ENCODE measurements around the gene CACNA2D3. TPM values are rescaled to one million over a fixed set of nuclear protein-coding genes. Genes with fewer than 3 reads are reported as not detected.
"Not testable (repeated sequence)": the region's sequence is repeated elsewhere in the genome, so short reads cannot be mapped to it uniquely, and the experiment has no call there.

The CACNA2D3 gene
- total RNA-seq, 1 experiment from 2014 or later: 7.6 TPM

DNA sequence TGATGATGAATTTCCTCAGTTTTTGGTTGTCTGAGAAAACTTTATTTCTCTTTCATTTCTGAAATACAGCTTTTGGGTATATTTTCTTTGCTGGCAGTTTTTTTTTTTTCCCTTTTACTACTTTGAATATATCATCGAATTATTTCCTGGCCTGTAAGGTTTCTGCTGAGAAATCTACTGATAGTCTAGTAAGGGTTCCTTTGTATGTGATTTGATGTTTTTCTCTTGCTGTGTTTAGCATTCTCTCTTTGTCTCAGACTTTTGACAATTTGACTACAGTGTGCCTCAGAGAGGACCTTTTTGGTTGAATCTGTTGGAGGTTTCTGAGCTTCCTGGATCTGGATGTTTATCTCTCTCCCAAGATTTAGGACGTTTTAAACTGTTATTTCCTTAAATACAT is 336.0 kb downstream of the CACNA2D3 start:
- no peak for DNase-seq (ENCODE audit: low spot score)

DNA sequence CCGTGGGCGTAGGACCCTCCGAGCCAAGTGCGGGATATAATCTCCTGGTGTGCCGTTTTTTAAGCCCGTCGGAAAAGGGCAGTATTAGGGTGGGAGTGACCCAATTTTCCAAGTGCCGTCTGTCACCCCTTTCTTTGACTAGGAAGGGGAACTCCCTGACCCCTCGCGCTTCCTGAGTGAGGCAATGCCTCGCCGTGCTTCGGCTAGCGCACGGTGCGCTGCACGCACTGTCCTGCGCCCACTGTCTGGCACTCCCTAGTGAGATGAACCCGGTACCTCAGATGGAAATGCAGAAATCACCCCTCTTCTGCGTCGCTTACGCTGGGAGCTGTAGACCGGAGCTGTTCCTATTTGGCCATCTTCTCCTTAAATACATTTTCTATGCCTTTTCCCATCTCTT is 342.2 kb downstream of the CACNA2D3 start:
- not testable (repeated sequence) for DNase-seq (ENCODE audit: low spot score)

DNA sequence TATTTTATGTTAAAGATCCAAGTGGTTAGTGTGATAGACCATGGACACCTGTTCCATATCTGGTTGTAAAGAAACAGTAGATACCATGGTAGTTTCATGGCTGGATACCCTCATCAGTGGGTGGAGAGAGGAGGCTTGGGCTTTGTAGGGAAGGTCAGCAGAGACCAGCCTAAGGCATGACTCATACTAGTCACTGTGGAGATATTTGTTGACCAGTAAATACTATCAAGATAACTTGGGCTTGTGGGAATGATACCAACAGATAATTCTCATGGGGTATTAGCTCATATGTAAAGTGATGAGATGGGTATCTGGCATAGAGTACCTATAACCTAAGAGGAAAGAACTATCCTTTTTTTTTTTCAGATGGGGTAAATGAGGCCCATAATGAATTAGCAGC is 354.5 kb downstream of the CACNA2D3 start:
- peak; percentile 13 for DNase-seq (ENCODE audit: low spot score)

DNA sequence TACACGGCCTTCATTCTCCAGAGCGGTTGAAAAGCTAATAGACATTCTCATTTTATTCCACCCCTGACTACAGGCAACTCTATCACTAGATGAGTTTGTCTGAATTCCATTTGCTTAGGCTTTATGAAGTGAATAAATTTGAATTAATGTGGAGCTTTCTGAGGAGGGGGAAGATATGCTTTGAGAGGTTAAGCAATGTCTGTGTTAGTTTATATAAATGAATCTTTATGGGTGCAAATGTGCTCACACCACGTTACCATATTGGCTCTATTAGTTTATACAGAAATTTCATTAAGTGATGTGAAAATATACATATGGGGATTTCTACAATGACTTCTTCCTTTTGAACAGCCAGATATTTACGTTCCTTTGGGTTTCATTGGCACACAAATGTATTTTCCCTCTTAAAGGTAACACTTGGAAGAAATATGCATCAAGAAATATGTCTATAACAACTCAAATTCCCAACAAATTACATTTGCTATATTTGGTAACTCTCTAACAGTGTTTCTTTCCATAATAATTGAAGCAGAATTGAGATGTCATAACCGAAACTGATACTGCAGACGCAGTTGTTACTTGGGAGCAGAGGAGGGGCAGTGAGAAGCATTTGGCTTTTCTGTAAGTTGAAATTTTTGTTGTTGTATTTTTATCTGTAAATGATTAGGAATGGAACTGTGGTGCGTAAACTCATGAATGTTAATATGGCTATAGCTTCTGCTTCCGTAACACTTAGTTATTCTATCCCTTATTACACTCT is 359.4 kb downstream of the CACNA2D3 start:
- DNase-seq (ENCODE audit: low spot score): no peak

DNA sequence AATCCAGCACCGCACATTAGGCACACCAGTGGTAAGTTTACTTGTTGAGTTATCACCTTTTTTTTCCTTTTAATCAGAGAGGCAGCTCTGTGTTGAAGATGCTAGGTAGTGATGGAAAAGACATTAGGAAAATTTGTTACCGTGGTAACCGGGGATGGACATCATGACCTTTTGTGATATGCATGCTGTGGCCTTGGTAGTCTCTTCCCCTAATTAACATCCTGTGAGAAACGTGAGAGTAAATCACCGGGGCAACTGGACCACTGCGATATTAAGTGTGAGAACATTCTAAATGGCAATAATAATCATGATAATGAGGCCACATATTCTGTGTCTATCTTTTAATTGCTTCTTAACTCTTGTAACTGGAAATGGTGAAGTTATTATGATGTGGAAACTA is 362.0 kb downstream of the CACNA2D3 start:
- DNase-seq (ENCODE audit: low spot score): no peak

DNA sequence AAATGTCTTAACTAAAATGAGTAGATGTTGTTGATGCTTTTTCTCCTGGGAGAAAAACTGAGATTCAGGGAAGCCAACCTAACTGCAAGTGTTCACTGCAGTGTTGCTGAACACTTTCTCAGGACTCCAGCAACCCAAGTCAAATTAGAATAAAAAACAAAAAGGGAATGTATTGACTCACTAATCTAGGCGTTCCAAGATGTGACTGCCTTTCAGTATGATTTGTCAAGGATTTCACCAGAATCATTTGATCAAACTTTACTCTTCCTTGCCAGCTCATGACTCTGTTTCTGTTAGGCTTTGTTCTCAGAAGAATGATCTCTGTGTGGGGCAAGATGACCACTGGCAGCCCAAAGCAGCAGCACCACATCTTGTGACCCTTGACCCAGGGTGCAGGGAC is 364.0 kb downstream of the CACNA2D3 start:
- no peak for DNase-seq (ENCODE audit: low spot score)

DNA sequence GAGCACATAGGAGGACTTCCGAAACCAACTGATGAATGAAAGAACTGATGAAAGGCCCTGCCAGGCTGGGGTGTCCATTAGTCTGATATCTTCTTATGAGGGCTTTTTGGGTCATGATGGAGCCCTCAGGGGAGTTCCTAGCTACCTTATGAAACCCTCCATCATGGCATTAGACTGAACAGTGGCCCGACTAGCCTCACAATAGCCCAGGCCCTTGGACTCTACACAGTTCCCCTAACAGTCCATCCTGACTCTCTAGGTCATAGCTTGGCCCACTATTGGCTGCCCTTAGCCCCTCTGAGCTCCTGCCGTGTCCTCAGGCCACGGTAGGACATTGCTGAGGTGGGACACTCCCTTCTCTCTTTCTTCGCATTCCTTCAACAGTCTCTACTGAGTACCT is 365.9 kb downstream of the CACNA2D3 start:
- no peak for DNase-seq (ENCODE audit: low spot score)

DNA sequence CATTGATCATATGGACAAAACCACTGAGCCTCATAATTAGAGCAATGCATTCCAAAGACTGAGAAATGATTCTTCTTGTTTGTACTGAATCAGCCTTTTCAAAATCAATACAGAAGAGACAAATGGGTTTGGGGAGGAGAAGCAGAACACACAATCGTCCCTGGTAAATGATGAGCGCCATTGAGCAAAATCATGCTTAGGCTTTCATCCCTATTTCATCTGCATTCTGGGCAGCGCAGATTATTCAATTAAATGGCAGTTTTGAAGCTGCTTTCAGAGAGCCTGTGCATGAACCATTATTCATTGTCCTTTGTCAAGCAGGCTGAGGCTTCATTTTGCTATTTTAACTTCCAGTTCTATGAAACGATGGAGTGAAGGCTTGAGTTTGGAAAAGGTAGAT is 371.9 kb downstream of the CACNA2D3 start:
- no peak for DNase-seq (ENCODE audit: low spot score)

DNA sequence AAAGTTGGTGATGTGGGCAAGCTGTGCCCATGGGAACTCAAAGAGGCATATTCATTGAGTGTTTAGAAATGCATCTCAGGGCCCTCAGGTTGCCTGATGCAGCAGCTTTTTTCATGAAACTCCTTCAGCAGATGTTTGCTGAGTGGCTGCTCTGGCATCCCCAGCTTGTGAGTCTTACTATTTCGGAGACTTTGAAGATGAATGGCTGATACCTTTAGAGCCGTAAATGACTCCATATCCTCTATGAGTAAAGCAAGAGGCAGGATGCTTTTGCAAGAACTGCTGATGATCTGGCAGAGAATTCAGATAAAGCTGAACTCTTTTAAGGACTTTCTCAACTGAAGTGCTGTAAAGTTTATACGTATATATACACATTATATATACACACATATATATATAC is 384.3 kb downstream of the CACNA2D3 start:
- no peak for DNase-seq (ENCODE audit: low spot score)

DNA sequence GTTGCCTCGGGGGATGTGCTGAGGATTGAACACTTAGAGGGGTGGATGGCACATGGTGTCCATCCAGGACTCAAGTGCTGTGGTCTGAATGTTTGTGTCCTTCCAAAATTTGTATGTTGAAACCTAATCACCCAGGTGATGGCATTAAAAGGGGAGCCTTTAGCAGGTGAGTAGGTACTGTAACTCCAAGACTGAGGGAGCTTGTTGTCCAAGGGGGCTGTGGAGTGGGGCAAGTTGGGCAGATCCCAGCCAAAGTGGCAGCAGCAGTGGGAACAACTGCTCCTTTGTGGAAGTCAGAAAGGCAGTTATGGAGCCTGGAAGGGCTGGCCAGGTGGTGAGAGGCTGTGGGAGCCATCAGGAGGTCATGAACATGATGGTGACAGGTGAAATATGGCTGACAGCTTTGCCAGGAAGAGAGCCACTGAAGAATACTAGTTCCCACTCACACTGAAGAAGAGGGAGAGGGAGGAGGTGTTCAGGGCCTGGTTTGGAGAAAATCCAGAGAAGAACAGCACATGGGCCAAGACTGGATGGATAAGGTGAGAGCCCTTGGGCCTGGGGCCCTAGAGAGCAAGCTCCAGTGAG is 385.6 kb downstream of the CACNA2D3 start:
- DNase-seq (ENCODE audit: low spot score): no peak

DNA sequence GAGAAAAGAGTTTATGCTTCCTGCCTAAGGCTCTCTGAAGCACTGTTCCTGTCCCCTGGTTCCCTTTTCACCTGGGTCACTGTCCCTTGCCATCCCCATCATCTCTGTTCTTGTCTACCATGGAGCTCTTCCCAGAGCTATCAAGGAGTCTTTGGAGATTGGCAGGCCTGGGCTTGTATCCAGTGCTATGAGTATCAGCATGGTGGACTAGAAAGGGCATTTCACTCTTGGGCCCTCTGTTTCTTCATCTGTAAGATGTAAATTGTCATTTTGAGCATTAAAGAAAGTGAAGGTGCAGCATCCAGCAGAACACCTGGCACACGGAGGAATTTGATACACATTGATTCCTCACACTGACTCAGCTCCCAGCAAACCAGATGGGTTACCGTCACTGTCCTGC is 388.2 kb downstream of the CACNA2D3 start:
- no peak for DNase-seq (ENCODE audit: low spot score)

DNA sequence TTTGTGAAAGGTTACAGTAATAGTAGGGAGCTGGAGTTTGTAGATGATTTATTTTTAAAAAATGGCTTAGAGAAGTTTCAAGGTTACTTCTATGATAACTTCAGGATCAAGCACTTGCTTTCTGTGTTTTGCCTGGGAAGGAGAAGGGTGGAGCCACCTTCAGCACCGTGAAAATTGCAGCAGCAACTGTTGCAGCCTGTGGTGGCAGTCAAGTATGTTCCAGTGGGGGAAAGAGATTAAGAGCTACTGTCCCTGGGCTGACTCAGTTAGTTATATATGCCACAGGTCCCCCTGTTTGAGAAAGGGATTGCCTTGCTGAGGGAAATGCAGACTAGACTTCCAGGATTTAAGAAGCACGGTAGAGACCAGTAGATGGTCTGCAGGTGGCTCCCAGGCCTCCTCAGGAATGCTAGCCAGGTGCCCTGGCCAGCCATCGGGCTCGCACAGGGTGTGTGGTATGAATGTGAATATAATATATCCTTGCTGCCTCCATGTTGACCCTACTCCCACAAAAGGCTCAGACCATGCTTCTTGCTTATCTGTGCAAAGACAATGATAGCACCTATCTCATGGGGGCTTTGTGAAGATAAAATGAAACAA is 389.5 kb downstream of the CACNA2D3 start:
- no peak for DNase-seq (ENCODE audit: low spot score)

DNA sequence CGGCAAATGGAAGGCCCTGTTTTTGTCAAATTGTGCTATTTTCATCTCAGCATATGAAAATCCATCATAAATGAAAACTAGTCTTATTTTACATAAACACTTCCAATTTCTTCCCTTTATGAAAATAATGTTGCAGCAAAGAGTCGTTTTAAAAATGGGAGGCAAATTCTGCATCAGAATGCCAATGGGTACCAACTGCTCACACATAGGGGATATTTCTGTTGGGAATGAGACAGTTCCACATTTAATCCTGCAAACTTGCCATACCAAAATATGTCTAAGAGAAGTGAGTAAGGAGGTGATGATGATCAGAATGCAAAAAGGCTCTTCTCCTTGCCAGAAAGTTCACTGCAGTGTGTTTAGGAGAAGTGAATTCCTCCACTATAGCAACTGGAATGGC is 391.7 kb downstream of the CACNA2D3 start:
- DNase-seq (ENCODE audit: low spot score): no peak

DNA sequence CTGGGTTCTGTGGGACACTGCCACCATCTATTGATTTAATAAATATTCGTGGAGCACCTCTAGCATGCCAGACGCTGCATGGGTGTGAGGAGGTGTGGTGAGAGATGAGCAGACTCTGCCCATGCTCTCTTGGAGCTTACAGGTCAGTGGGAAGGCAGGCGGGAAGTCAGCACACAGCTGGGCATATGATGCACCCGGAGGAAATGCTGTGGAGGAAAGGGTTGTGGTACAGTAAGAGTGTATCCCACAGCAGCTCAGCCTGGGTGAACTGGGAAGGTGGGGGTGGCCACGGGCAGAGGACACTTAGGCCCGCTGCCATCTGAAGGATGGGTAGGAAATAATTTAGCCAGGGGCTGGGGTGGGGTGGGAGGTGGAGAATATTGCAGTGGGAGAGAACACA is 392.1 kb downstream of the CACNA2D3 start:
- no peak for DNase-seq (ENCODE audit: low spot score)

DNA sequence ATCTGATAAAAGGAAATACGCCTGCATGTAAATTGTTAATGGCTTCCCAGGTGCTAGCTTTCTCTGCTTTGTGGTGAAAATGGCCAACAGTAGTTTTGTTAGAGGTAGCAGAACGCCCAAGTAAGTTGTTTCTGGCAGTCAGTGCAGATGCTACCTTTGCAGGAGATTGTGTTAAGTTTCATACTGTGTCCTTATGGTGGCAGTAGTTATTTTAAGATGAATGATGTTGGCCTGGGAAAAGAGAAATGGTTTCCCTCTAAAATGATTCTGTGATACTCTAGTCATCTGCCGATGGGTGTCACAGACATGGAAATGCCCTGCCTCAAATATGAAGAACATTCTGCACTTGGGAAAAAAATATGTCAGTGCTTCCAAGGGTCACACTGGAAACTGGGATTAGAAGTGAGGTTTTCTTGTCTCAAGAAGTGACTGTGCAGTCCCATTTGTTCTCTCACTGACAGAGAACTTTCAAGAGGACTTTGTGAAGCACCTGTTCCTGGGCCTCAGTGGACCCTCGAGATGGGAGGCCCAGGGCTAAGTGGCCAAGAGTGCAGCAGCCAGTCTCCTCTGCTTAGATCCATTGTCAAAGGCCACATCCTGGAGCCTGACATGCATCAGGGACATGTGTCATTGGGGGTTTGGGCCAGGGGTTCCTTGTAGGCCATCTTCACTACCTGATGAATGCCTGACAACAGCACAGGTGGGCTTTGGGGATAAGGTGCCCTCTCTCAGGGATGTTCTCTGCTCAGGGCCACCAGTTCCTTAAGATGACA is 393.3 kb downstream of the CACNA2D3 start:
- no peak for DNase-seq (ENCODE audit: low spot score)

DNA sequence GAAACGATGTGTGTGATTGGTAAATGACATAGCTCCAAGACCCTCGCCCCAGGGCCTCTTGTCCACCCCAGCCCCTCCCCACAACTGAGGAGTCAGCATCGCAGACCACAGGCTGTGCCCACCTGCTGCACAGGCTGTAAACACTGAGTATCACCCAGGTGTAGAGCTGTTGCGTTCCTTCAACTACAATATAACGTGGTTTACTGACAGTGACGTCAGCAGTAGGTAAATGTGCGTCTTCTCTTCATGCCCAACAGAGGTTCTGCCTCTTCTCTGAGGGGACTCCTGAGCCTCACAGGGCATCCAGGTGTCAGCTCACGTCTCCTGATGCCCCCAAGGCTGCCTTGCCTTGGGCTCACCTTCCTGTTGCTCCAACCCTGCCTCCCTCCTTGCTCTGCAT is 395.1 kb downstream of the CACNA2D3 start:
- no peak for DNase-seq (ENCODE audit: low spot score)

DNA sequence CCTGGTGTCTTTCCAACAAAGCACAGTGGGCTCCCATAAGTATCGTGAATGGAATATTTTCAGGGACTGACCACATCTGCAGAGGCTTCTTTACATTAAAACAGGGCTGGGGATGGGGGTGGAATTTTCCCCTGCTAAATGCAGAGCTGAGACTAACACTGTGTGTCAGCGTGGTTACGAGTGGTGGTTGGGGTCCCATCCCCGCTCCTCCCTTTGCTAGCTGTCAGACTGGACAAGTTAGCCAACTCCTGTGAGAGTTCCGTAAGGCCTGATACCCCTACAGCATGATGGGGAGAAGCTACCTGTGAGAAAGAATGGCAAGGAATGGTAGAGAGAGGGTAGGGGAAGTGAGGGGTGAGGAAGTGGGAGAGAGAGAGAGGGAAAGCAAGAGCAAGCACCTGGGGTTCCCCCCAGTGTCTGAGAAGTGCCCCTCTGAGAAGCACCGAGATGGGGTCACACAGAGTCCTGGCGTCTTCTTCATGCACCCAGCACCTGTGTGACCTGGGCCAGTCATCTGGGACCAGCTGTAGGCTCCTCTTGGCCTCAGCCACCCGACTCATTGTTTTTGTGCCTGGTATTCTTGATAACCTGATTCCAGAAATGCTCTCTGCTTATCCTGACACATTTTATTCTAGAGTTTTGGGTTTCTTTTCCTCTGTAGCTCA is 395.8 kb downstream of the CACNA2D3 start:
- no peak for DNase-seq (ENCODE audit: low spot score)

DNA sequence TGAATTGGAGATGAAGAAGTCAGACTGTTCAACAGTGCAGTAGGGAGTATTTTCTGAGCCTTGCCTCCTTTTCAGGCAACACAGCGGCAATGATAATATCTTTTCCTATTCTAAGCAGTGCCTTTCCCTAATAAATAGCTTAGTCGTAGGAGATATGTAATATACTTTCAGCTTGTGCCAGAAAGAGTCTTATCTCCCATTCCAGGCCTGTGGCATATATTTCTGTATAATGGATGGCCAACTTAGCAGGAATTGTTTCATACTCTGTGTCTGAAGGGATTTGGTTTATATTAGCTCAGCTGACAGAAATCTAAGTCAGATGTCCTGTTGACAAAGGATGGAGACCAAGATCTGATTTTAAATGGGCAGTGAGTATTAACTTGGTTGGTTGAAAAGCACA is 397.1 kb downstream of the CACNA2D3 start:
- no peak for DNase-seq (ENCODE audit: low spot score)

DNA sequence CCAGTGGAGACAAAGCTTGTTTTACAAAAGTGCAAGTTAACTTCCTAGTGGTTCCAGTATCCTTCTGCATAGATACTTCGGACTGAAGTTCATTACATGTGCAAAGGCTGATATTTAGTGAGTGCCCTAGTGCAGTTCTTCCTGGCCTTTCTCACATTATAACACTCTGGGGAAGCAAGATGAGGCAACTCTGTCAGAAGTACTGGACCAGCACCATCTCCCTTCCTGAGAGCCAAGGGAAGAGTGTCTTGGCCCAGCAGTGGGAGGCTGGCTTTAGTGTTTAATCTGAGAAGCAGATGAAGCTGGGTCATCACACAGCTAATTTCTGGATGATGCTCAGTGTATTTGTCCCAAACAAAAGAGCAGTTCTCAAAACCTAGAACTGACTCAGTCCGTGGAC is 397.7 kb downstream of the CACNA2D3 start:
- no peak for DNase-seq (ENCODE audit: low spot score)

DNA sequence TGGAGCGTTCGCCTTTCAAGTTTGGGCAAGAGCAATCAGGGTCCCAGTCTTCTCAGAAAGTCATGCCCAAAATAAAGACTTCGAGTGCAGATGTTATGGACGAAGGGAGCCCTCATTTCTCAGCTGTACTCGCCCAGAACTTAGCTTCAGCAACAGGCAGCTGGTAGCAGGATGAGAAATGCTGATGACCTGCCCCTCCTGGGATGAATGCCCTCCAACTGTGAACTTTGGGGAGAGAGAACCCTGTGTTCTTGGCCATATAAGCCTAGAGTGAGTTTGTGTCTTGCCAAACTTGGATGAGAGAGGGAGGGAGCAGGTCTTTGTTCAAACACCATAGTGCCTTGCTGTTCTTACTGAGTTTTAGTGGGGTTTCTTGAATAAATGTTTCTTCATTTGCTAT is 405.2 kb downstream of the CACNA2D3 start:
- no peak for DNase-seq (ENCODE audit: low spot score)

DNA sequence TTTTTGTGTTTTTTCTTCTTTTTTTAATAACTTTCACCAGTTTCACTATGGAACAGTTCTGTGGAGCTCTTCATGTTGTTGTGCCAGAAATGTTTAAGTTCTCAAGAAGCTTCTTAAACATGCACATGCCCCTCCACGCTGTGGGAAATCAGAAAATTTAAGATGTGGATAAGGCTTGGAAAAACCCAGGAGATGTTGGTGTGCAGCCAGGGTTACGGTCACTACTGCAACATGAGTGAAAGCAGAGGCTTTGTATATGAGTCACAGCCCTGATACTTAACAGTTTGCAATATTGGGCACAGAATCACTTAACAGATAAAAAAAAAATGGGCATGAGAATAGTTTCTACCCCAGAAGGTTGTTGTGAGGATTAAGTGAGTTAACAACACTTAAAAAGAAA is 405.6 kb downstream of the CACNA2D3 start:
- DNase-seq (ENCODE audit: low spot score): peak; percentile 59

DNA sequence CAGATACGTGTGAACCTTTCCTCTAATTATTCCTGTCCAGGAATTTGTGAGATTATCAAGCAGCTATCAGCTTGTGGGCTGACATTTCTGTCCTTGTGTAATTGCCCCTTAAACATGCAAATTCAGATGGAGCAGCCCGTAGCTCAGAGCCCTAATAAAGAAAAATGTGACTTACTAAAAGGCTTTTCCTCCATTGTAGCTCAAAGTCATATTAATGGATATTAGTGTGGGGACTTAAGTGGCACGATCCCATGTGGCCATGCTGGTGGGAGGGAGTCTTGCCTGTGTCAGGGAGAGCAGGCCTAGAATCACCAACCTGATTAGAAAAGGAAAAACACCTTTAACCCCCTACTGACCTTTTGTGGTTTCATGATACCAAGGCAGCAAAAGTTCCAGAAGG is 406.3 kb downstream of the CACNA2D3 start:
- DNase-seq (ENCODE audit: low spot score): no peak

Measured in A172 (cell line).